ENCODE measurements around the gene AKR7A3.
"Not testable (repeated sequence)": the region's sequence is repeated elsewhere in the genome, so short reads cannot be mapped to it uniquely, and the experiment has no call there.

AKR7A3 gene

GRCh38 chr1:19288324-19289241, at the start of gene AKR7A3:
TSS of gene AKR7A3 (minus strand) at chr1:19288770. CDS start at chr1:19288709, 61 bp downstream.
- DNase-seq = not testable (repeated sequence)

DNA sequence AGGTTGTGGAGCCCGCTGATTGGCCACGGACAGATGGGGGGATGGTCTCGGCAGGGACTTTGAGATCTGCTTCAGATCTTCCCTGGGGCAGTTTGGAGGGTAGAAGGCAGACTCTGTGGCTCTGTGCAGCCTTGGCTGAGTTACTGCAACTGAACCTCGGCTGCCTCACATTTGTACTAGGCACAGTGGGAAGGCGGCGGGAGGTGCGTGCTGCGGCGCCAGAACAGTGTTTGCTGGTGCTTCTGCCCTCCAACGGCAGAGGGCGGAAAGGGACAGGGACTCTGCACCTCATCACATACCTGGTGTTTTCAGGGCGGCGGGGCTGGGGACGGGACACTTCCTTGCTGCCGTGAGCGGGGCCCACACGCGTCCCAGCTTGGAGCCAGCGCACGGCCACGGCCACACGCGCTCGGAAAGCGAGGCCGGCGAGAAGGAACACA, 49.8 kb upstream of the AKR7A3 start:
- no peak for DNase-seq

DNA sequence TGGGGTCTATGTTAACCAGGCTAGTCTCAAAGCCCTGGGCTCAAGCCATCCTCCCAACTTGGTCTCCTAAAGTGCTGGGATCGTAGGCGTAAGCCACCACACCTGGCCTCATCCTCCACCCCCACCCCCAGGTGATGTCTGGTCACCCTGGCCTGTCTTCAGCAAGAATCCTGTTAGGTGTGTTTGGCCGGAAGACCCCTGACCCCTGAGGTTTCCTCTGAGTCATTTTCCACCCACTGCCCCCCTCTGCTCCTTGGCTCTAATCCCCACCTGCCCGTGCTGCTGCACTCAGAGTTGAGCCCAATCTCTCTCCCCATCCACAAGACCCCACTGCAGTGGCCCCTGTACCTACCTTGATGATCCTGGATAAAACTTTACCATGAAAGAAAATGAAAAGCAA, 48.7 kb upstream of the AKR7A3 start:
- DNase-seq = no peak

DNA sequence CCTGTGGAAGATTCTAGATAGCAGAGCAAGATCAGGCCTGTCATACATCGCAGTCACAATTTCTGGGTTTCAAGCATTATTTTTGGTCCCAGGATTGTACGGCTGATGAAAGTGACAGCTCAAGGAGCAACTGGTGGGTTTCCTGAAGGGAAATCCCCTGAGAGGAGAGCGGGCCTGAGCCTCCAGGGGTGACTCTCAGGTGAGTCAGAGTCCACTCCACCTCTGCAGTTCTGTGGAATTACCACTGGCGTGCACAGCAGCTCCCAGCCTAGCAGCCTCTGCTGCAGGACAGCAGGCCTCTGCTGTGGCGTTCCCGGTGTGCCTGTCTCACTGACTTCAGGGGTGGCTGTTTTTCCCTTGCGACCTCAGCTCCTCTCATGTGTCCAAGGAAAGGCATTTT, 48.0 kb upstream of the AKR7A3 start:
- DNase-seq = peak; percentile 13

GRCh38 chr1:19333587-19334354, 45.2 kb upstream of the AKR7A3 start:
- no peak for DNase-seq

DNA sequence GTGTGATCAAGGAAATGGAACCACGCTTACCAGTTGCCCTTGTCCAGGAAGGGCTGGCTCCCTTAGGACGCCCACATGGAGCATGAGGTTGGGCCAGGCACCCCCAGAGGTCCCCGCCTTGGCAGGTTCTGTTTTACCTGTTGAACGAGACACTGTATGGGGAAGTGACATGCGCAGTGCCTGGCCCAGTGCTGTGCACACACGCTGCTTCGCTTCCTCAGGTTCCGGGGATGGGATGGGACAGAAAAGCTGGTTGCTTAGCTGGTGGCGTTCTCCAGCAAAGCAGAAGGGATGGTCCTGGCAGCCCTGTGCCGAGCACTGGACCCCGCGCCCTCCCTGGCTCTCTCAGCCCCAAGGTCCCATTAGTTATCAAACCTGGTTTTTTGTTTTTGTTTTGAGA, 44.3 kb upstream of the AKR7A3 start:
- no peak for DNase-seq

DNA sequence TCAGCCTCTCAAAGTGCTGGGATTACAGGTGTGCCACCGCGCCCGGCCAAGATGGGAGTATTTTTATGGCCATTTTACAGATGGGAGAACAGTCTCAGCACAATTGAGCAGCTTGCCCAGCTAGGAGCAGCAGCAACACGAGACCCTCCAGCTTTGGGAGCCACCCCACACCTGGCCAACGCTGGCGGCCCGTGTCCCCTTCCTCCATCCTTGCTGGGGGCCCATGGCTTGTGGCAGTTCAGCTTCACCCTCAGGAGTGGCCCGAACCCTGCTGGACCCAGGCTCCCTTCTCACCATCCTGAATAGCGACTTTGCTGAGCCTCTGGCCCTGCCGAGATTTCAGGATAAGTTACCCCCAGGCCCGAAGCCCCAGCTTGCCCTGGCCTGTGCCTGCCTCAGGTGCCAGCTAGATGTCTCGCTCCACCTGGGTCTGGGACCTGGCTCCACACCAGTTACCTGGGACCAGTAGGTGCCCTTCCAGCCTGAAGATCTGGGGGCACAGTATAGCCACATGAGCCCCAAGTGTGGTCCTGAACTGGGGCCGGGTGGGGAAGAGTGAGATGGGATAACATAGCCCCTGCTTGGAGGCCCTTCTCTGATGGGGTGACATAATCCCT, 42.8 kb upstream of the AKR7A3 start:
- no peak for DNase-seq

DNA sequence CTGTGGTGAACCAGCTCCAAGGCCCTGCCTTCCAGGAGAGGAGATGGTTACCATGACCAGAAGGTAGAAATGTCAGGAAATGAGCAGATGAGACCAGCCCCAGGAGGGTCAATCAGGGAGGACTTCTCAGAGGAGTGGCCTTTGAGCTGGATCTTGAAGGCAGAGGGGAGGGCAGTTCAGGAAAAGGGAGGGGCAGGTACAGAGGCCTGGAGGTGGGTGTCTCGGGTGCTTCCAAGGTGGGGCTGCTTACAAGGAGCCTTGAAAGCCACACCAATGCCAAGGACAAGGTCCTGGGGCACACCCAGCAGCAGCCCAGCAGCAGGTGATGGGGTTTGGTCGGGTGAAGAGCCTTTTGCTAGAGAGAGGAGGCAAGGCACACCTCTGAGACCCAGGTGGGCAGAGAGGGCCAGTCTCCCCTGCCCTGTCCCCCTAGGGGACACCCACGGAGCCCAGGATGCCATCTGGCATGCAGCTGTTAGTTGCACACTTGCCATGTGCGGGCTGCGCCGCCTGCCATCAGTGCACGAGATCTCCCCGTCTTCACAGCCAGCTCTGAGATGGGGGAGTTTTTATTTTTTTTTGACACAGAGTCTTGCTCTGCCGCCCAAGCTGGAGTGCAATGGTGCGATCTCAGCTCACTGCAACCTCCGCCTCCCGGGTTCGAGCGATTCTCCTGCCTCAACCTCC, 42.0 kb upstream of the AKR7A3 start:
- no peak for DNase-seq

- DNase-seq = no peak
Observed at GRCh38 chr1:19329611-19330010, 41.0 kb upstream of the AKR7A3 start.

- DNase-seq = no peak
Observed at GRCh38 chr1:19329188-19329587, 40.6 kb upstream of the AKR7A3 start.

DNA sequence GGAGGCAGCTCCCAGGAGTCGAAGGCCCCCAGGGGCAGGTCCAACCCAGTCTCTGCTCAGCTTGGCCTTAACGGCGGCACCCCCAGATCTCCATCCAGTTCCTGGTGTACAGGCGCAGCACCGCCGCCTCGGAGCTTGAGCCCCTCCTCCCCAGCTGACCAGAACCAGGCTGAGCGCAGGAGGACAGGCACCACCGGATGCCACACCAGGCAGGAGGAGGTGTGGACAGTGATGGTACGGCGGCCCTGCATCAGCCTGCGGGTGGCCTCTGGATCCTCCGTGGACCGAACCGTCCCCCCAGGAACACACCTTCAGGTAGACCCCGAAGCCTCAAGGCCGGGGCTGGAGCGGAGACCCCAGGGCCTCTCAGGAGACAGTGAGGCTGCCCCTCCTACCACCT, 39.9 kb upstream of the AKR7A3 start:
- no peak for DNase-seq

DNA sequence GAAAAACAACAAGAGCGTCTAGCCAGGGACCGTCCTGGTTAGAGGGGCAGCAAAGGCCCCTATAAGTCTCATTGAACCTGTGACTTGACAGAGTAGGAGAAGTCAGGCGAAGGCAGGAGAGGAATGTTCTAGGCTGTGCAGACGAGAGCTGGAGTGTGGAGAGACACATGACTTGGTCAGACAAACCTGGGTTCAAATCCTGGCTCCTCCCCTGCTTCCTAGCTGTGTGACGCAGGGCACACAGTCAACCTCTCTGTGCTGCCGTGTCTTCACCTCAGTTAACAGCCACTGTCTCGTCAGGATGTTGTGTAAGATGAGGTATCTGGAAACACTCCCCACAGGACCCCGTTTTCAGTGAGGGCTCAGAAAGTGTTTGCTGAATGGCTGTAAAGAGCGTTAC, 39.2 kb upstream of the AKR7A3 start:
- no peak for DNase-seq

- DNase-seq = no peak
Observed at GRCh38 chr1:19327301-19327700, 38.7 kb upstream of the AKR7A3 start.

DNA sequence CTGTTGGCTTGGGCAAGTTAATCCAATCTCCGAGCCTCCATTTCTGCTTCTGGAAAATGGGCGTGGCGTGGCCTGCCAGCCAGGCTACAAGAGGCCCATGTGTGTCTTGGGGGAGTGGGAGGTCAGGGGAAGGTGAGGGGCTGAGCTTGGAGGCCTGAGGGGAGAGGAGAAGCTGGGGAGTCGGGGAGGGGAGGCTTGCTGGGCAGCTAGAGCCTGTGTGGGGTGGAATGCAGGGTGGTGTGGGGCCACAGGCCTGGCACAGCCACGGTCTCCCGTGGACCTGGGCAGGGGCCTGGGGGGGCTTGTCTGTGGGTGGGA, 38.1 kb upstream of the AKR7A3 start:
- no peak for DNase-seq

DNA sequence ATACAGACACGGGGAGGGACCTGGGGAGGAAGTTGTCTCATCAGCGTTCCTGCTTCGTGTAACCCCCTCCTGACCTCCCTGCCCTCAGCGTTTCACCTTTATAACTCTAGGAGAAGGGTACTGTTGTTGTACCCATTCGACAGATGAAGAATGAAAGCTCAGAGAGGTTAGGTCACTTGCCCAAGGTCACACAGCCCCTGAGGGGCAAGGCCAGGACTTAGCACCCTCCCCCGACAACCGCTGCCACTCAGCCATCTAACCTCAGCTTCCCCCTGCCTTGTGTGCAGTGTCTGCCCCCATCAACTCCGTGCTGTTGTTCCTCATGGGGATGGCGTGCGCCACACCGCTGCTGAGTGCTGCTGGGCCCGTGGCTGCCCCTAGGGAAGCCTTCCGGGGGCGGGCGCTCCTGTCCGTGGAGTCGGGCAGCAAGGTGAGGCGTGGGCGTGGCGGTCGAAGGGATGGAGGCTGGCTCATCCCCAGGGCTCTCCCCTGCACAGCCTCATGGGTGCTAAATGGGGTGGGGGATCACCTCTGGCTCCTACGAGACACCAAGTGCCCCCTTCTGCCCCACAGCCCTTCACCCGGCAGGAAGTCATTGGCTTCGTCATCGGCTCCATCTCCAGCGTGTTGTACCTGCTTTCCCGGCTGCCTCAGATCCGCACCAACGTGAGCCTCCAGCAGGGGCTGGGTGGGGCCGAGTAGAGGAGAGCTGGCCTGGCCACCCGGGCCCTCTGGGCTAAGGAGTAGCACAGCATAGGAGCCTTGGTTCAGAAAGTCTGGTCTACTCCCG, 37.6 kb upstream of the AKR7A3 start:
- DNase-seq = no peak

DNA sequence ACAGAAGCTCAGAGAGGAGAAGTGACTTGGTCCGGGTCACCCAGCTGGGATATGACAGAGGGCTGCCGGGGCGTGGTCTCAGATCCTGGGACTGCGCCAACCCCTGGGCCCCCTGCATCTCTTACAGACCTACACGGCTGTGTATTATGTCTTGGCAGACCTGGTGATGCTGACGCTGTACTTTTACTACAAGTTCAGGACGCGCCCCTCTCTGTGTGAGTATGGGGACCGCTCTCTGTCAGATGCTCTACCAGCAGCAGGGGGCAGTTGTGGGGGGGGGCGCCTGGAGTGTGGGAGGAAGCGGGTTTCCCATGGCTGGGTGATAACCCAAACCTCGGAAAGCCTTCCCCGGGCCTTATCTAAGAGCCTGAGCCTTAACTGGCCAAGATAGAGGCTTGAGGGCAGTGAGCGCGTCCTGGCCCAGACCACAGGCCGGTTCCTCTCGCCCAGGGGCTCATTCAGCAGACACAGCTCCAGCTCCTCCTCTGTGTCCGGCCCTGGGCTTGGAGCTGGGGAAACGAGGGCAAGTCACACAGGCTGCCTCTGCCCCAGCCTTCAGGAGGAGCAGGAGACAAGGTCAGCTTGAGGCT, 36.9 kb upstream of the AKR7A3 start:
- DNase-seq = no peak

- DNase-seq = no peak
Observed at GRCh38 chr1:19324665-19324990, 36.1 kb upstream of the AKR7A3 start.

- DNase-seq = no peak
Observed at GRCh38 chr1:19323987-19324664, 35.6 kb upstream of the AKR7A3 start.

DNA sequence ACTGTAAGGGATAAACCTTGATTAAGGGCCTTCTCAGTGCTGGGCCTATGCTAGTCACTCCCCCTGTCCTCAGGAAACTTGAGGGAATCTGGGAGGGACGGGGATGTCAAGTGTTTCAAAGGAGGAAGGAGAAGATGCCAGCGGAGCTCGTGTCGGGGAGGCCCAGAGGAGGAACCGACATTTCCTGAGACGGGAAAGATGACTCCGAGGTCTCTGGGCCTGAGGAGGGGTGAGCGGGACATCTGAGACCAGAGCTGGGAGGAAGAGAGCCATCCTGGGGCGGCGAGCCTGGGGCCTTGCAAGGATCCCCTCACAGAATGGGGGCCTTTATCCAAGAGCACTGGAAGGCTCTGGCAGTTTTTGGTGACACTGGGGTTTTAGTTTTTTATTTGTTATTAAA, 33.9 kb upstream of the AKR7A3 start:
- no peak for DNase-seq

GRCh38 chr1:19321071-19321470, 32.5 kb upstream of the AKR7A3 start:
- no peak for DNase-seq

DNA sequence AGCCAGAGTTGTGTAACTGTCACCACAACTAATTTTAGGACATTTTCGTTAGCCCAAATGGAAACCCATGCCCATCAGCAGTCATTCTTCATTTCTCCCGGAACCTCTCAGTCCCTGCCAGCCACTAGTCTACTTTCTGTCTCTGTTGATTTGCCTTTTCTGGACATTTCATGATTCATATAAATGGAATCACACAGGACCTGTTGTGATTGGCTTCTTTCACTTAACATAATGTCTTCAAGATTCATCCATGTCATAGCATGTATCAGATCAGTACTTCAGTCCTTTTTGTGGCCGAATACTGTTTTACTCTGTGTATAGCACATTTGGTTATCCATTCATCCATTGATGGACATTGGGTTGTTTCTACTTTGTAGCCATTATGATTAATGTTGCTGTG, 30.6 kb upstream of the AKR7A3 start:
- DNase-seq = no peak

Measured in activated T-cell treated with anti-CD3 and anti-CD28 coated beads for 4 hours (primary cell).